SK-N-SH treated with all-trans-retinoic acid at 6 μM for 48 hours (cell line): Measurements from ENCODE around the gene ENTPD7.

ENCODE experiments used
- ATAC-seq: fragments of 200-7000 bp; cut with Tn5 transposase; 3 replicates; pipeline ENCODE4 v1.9.1; 2020; ENCODE audit warnings: mild to moderate bottlenecking, moderate library complexity
- ARNTL ChIP-seq: fragments of 450-650 bp; formaldehyde crosslinking; IDR thresholded peaks from 2 replicates; pipeline ENCODE4 v1.5.0; 2020; ENCODE audit warnings: low read depth, mild to moderate bottlenecking, moderate library complexity, borderline replicate concordance
- CSDC2 ChIP-seq: fragments of 250-450 bp; sonication (Bioruptor Pico); IDR thresholded peaks from 2 replicates; pipeline ENCODE4 v1.5.0; 2020; ENCODE audit warnings: mild to moderate bottlenecking, moderate library complexity
- ESRRG ChIP-seq: fragments of 250-450 bp; sonication (Bioruptor Pico); IDR thresholded peaks from 2 replicates; pipeline ENCODE4 v1.6.1; 2021; ENCODE audit warnings: mild to moderate bottlenecking
- ISL1 ChIP-seq: fragments of 250-450 bp; sonication (Bioruptor Pico); IDR thresholded peaks from 2 replicates; pipeline ENCODE4 v2.1.2; 2022; ENCODE audit warnings: mild to moderate bottlenecking, moderate library complexity
- OSR1 ChIP-seq: fragments of 250-450 bp; sonication (Bioruptor Pico); IDR thresholded peaks from 2 replicates; pipeline ENCODE4 v1.8.0; 2022; ENCODE audit warnings: moderate library complexity, mild to moderate bottlenecking, inconsistent platforms
- PATZ1 ChIP-seq: fragments of 250-450 bp; sonication (Bioruptor Pico); IDR thresholded peaks from 2 replicates; pipeline ENCODE4 v1.8.0; 2020; ENCODE audit warnings: mild to moderate bottlenecking, moderate library complexity, borderline replicate concordance
- POU6F1 ChIP-seq: fragments of 250-450 bp; sonication (Bioruptor Pico); IDR thresholded peaks from 2 replicates; pipeline ENCODE4 v1.8.0; 2021; ENCODE audit warnings: low read depth, mild to moderate bottlenecking, moderate library complexity, borderline replicate concordance
- RARB ChIP-seq: fragments of 250-450 bp; sonication (Bioruptor Pico); IDR thresholded peaks from 2 replicates; pipeline ENCODE4 v1.8.0; 2021; ENCODE audit warnings: mild to moderate bottlenecking, moderate library complexity
- SNAI2 ChIP-seq: fragments of 250-450 bp; sonication (Bioruptor Pico); IDR thresholded peaks from 2 replicates; pipeline ENCODE4 v1.5.0; 2020; ENCODE audit warnings: mild to moderate bottlenecking, moderate library complexity
- TCF4 ChIP-seq: fragments of 250-450 bp; sonication (Bioruptor Pico); IDR thresholded peaks from 2 replicates; pipeline ENCODE4 v1.8.0; 2021; ENCODE audit warnings: mild to moderate bottlenecking, moderate library complexity, borderline replicate concordance
- TOX ChIP-seq: fragments of 250-450 bp; sonication (Bioruptor Pico); IDR thresholded peaks from 2 replicates; pipeline ENCODE4 v1.8.0; 2021; ENCODE audit warnings: mild to moderate bottlenecking, moderate library complexity, borderline replicate concordance
- ZC3H10 ChIP-seq: fragments of 250-450 bp; sonication (Bioruptor Pico); IDR thresholded peaks from 2 replicates; pipeline ENCODE4 v1.5.1; 2021; ENCODE audit warnings: mild to moderate bottlenecking, moderate library complexity
- ZFP3 ChIP-seq: fragments of 250-450 bp; sonication (Bioruptor Pico); IDR thresholded peaks from 2 replicates; pipeline ENCODE4 v1.5.0; 2020; ENCODE audit warnings: mild to moderate bottlenecking, moderate library complexity
- ZFP30 ChIP-seq: fragments of 450-650 bp; formaldehyde crosslinking; IDR thresholded peaks from 2 replicates; pipeline ENCODE4 v1.5.0; 2022; ENCODE audit warnings: mild to moderate bottlenecking, moderate library complexity
- ZNF565 ChIP-seq: fragments of 450-650 bp; formaldehyde crosslinking; conservative IDR thresholded peaks from 2 replicates; pipeline ENCODE4 v1.5.0; 2020; ENCODE audit warnings: low read depth, mild to moderate bottlenecking, moderate library complexity
- ZNF70 ChIP-seq: fragments of 450-650 bp; formaldehyde crosslinking; IDR thresholded peaks from 2 replicates; pipeline ENCODE4 v1.5.0; 2020; ENCODE audit warnings: mild to moderate bottlenecking, moderate library complexity
- ZNF8 ChIP-seq: fragments of 450-650 bp; formaldehyde crosslinking; IDR thresholded peaks from 2 replicates; pipeline ENCODE4 v1.5.0; 2020; ENCODE audit warnings: mild to moderate bottlenecking, moderate library complexity
- TF ChIP-seq, protein P1 (sequence below): fragments of 250-450 bp; sonication (Bioruptor Pico); IDR thresholded peaks from 2 replicates; pipeline ENCODE4 v1.5.1; 2020; ENCODE audit warnings: low read depth, mild to moderate bottlenecking, moderate library complexity
- TF ChIP-seq, protein P2 (sequence below): fragments of 250-450 bp; sonication (Bioruptor Pico); IDR thresholded peaks from 2 replicates; pipeline ENCODE4 v1.5.1; 2021; ENCODE audit warnings: mild to moderate bottlenecking, moderate library complexity
- TF ChIP-seq, protein P3 (sequence below): fragments of 250-450 bp; sonication (Bioruptor Pico); IDR thresholded peaks from 2 replicates; pipeline ENCODE4 v1.5.0; 2020; ENCODE audit warnings: mild to moderate bottlenecking, moderate library complexity

ENTPD7 gene

GRCh38 chr10:99709480-99710229, 50.3 kb downstream of the ENTPD7 start (continued):
- TF ChIP-seq, protein P1, sequence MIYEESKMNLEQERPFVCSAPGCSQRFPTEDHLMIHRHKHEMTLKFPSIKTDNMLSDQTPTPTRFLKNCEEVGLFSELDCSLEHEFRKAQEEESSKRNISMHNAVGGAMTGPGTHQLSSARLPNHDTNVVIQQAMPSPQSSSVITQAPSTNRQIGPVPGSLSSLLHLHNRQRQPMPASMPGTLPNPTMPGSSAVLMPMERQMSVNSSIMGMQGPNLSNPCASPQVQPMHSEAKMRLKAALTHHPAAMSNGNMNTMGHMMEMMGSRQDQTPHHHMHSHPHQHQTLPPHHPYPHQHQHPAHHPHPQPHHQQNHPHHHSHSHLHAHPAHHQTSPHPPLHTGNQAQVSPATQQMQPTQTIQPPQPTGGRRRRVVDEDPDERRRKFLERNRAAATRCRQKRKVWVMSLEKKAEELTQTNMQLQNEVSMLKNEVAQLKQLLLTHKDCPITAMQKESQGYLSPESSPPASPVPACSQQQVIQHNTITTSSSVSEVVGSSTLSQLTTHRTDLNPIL (CRISPR knock-in tag), result no peak
- TF ChIP-seq SNAI2 (CRISPR knock-in tag) (no peak), ZNF70 (no peak), TCF4 (CRISPR knock-in tag) (no peak), OSR1 (CRISPR knock-in tag) (no peak)

GRCh38 chr10:99711129-99711719, 51.9 kb downstream of the ENTPD7 start:
- no peak for TF ChIP-seq SNAI2 (CRISPR knock-in tag)
- no peak for TF ChIP-seq ZNF8
- TF ChIP-seq, protein P2, sequence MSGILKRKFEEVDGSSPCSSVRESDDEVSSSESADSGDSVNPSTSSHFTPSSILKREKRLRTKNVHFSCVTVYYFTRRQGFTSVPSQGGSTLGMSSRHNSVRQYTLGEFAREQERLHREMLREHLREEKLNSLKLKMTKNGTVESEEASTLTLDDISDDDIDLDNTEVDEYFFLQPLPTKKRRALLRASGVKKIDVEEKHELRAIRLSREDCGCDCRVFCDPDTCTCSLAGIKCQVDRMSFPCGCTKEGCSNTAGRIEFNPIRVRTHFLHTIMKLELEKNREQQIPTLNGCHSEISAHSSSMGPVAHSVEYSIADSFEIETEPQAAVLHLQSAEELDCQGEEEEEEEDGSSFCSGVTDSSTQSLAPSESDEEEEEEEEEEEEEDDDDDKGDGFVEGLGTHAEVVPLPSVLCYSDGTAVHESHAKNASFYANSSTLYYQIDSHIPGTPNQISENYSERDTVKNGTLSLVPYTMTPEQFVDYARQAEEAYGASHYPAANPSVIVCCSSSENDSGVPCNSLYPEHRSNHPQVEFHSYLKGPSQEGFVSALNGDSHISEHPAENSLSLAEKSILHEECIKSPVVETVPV (CRISPR knock-in tag), result no peak
- TF ChIP-seq OSR1 (CRISPR knock-in tag), result no peak
- no peak for TF ChIP-seq PATZ1 (CRISPR knock-in tag)
- TF ChIP-seq ZFP30 (CRISPR knock-in tag), result no peak
- TF ChIP-seq ISL1 (CRISPR knock-in tag), result no peak
- TF ChIP-seq, protein P3, sequence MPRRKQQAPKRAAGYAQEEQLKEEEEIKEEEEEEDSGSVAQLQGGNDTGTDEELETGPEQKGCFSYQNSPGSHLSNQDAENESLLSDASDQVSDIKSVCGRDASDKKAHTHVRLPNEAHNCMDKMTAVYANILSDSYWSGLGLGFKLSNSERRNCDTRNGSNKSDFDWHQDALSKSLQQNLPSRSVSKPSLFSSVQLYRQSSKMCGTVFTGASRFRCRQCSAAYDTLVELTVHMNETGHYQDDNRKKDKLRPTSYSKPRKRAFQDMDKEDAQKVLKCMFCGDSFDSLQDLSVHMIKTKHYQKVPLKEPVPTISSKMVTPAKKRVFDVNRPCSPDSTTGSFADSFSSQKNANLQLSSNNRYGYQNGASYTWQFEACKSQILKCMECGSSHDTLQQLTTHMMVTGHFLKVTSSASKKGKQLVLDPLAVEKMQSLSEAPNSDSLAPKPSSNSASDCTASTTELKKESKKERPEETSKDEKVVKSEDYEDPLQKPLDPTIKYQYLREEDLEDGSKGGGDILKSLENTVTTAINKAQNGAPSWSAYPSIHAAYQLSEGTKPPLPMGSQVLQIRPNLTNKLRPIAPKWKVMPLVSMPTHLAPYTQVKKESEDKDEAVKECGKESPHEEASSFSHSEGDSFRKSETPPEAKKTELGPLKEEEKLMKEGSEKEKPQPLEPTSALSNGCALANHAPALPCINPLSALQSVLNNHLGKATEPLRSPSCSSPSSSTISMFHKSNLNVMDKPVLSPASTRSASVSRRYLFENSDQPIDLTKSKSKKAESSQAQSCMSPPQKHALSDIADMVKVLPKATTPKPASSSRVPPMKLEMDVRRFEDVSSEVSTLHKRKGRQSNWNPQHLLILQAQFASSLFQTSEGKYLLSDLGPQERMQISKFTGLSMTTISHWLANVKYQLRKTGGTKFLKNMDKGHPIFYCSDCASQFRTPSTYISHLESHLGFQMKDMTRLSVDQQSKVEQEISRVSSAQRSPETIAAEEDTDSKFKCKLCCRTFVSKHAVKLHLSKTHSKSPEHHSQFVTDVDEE, result no peak
- TF ChIP-seq ZNF565 (CRISPR knock-in tag), result no peak
- TF ChIP-seq CSDC2 (CRISPR knock-in tag), result no peak
- TF ChIP-seq ZNF70, result no peak
- no peak for TF ChIP-seq RARB (CRISPR knock-in tag)
- TF ChIP-seq TCF4 (CRISPR knock-in tag), result no peak
- no peak for TF ChIP-seq TOX (CRISPR knock-in tag)
- TF ChIP-seq ZFP3 (CRISPR knock-in tag), result no peak
- no peak for TF ChIP-seq ARNTL (CRISPR knock-in tag)
- TF ChIP-seq POU6F1 (CRISPR knock-in tag), result no peak
- TF ChIP-seq, protein P1 (CRISPR knock-in tag), result no peak
- no peak for TF ChIP-seq ESRRG (CRISPR knock-in tag)
- TF ChIP-seq ZC3H10 (CRISPR knock-in tag), result no peak
- peak; percentile 95 for ATAC-seq
